Stimulated activated naive CD8-positive, alpha-beta T cell treated with anti-CD3 and anti-CD28 coated beads, Interleukin-15, Interleukin-2, amounts not matched to agents 100 ng/mL and 50 ng/mL, for 24 hours (primary cell): Measurements from ENCODE around the gene CCDC27.

Experiments used
- H3K27ac Mint-ChIP-seq: one replicate; pipeline ENCODE4 v1.8.0; 2021; ENCODE audit warnings: mild to moderate bottlenecking, mixed read lengths
- H3K27me3 Mint-ChIP-seq: one replicate; pipeline ENCODE4 v1.8.0; 2021; ENCODE audit warnings: mixed read lengths
- H3K36me3 Mint-ChIP-seq: one replicate; pipeline ENCODE4 v1.8.0; 2021; ENCODE audit warnings: low read depth, mixed read lengths
- H3K4me1 Mint-ChIP-seq: one replicate; pipeline ENCODE4 v1.8.0; 2021; ENCODE audit warnings: low read depth, mixed read lengths
- H3K4me3 Mint-ChIP-seq: one replicate; pipeline ENCODE4 v1.8.0; 2021; ENCODE audit warnings: mild to moderate bottlenecking, mixed read lengths
- H3K9me3 Mint-ChIP-seq: one replicate; pipeline ENCODE4 v1.8.0; 2021; ENCODE audit warnings: mixed read lengths

CCDC27 gene

GRCh38 chr1:3729594-3730542 is 22.4 kb upstream of the CCDC27 start:
- no peak overlapping the region for H3K4me3 Mint-ChIP-seq
- H3K36me3 Mint-ChIP-seq = no peaks in the 10 kb centered on the region
- no peak overlapping the region for H3K27ac Mint-ChIP-seq
- H3K4me1 Mint-ChIP-seq = no peaks in the 10 kb centered on the region
- no peaks in the 10 kb centered on the region for H3K9me3 Mint-ChIP-seq
- no peaks in the 10 kb centered on the region for H3K27me3 Mint-ChIP-seq

GRCh38 chr1:3730543-3731247 is 21.6 kb upstream of the CCDC27 start:
- Mint-ChIP-seq H3K4me1 (no peaks in the 10 kb centered on the region), H3K4me3 (no peak overlapping the region), H3K27ac (no peak overlapping the region), H3K27me3 (no peaks in the 10 kb centered on the region), H3K36me3 (no peaks in the 10 kb centered on the region), H3K9me3 (no peaks in the 10 kb centered on the region)

GRCh38 chr1:3731583-3732433 is 20.4 kb upstream of the CCDC27 start:
- H3K9me3 Mint-ChIP-seq = no peaks in the 10 kb centered on the region

GRCh38 chr1:3732434-3733093 is 19.7 kb upstream of the CCDC27 start:
- H3K27ac Mint-ChIP-seq = no peak overlapping the region
- H3K36me3 Mint-ChIP-seq = peaks cover 11% of the 10 kb centered on the region
- no peak overlapping the region for H3K4me3 Mint-ChIP-seq
- no peaks in the 10 kb centered on the region for H3K9me3 Mint-ChIP-seq
- H3K27me3 Mint-ChIP-seq = no peaks in the 10 kb centered on the region
- no peaks in the 10 kb centered on the region for H3K4me1 Mint-ChIP-seq

More at GRCh38 chr1:3731583-3732433, 20.4 kb upstream of the CCDC27 start:
- Mint-ChIP-seq H3K4me3 (no peak overlapping the region), H3K27me3 (no peaks in the 10 kb centered on the region), H3K27ac (no peak overlapping the region), H3K36me3 (peaks cover 5% of the 10 kb centered on the region), H3K4me1 (no peaks in the 10 kb centered on the region)

DNA sequence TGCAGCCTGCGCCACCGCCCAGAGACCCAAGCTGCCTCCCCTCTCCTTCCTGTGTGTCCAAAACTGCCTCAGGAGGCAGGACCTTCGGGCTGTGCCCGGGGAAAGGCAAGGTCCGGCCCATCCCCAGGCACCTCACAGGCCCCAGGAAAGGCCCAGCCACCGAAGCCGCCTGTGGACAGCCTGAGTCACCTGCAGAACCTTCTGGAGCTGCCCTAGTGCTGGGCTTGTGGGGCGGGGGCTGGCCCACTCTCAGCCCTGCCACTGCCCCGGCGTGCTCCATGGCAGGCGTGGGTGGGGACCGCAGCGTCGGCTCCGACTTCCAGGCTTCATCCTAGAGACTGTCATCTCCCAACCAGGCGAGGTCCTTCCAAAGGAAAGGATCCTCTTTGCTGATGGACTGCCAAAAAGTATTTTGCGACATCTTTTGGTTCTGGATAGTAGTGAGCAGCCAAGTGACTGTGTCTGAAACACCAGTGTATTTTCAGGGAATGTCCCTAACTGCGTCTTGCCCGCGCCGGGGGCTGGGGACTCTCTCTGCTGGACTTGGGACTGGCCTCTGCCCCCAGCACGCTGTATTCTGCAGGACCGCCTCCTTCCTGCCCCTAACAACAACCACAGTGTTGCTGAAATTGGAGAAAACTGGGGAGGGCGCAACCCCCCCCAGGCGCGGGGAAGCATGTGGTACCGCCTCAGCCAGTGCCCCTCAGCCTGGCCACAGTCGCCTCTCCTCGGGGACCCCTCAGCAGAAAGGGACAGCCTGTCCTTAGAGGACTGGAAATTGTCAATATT is 19.0 kb upstream of the CCDC27 start:
- H3K27ac Mint-ChIP-seq = no peak overlapping the region
- no peaks in the 10 kb centered on the region for H3K9me3 Mint-ChIP-seq
- no peak overlapping the region for H3K4me3 Mint-ChIP-seq
- H3K36me3 Mint-ChIP-seq = peaks cover 11% of the 10 kb centered on the region
- no peaks in the 10 kb centered on the region for H3K27me3 Mint-ChIP-seq
- H3K4me1 Mint-ChIP-seq = no peaks in the 10 kb centered on the region

DNA sequence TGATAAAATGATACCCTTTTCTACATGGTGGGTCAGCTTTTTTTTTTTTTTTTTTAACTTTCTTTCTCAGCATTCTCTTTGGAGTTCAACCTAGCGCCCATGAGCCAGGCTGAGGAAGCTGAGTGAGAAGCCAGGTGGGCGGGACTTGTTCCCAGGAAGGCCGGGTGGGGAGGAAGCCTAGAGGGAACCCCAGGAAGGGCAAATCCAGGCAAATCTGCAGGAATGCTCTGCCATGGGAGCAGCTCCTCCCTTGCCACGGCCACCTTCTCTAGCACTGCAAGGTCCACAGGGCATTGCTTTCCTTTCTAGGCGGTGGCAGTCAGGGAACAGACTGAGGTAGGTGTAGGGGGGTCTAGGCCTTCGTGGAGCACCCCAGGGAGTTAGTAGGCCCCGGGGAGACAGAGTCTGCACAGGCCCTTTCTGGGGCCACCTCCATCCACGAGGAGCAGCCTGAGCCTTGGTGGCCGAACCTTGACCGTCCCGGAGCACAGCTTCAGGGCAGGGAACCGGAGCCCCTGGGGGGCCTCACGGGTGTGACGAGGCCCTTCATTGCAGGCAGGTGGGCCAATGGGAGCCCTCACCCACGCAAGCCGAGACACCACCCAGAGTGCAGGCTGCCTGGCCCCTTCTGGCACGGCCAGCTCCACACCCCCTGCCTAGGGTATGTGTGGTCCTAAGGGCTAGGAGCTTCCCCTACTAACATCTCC is 18.2 kb upstream of the CCDC27 start:
- H3K4me1 Mint-ChIP-seq = no peaks in the 10 kb centered on the region
- no peak overlapping the region for H3K27ac Mint-ChIP-seq
- H3K4me3 Mint-ChIP-seq = no peak overlapping the region
- H3K36me3 Mint-ChIP-seq = peaks cover 11% of the 10 kb centered on the region
- no peaks in the 10 kb centered on the region for H3K27me3 Mint-ChIP-seq
- no peaks in the 10 kb centered on the region for H3K9me3 Mint-ChIP-seq

- no peaks in the 10 kb centered on the region for H3K27me3 Mint-ChIP-seq
- H3K4me3 Mint-ChIP-seq = no peak overlapping the region
- no peaks in the 10 kb centered on the region for H3K4me1 Mint-ChIP-seq
- H3K36me3 Mint-ChIP-seq = peaks cover 11% of the 10 kb centered on the region
- no peaks in the 10 kb centered on the region for H3K9me3 Mint-ChIP-seq
- no peak overlapping the region for H3K27ac Mint-ChIP-seq
Observed at GRCh38 chr1:3734602-3735001, 17.6 kb upstream of the CCDC27 start.

- H3K36me3 Mint-ChIP-seq = peaks cover 11% of the 10 kb centered on the region
- H3K27me3 Mint-ChIP-seq = no peaks in the 10 kb centered on the region
- no peaks in the 10 kb centered on the region for H3K9me3 Mint-ChIP-seq
- no peaks in the 10 kb centered on the region for H3K4me1 Mint-ChIP-seq
- no peak overlapping the region for H3K27ac Mint-ChIP-seq
- no peak overlapping the region for H3K4me3 Mint-ChIP-seq
Observed at GRCh38 chr1:3735027-3735681, 17.1 kb upstream of the CCDC27 start.

- Mint-ChIP-seq H3K4me1 (no peaks in the 10 kb centered on the region), H3K27ac (no peak overlapping the region), H3K36me3 (peaks cover 11% of the 10 kb centered on the region), H3K9me3 (no peaks in the 10 kb centered on the region), H3K4me3 (no peak overlapping the region), H3K27me3 (no peaks in the 10 kb centered on the region)
Observed at GRCh38 chr1:3735688-3736087, 16.6 kb upstream of the CCDC27 start.

DNA sequence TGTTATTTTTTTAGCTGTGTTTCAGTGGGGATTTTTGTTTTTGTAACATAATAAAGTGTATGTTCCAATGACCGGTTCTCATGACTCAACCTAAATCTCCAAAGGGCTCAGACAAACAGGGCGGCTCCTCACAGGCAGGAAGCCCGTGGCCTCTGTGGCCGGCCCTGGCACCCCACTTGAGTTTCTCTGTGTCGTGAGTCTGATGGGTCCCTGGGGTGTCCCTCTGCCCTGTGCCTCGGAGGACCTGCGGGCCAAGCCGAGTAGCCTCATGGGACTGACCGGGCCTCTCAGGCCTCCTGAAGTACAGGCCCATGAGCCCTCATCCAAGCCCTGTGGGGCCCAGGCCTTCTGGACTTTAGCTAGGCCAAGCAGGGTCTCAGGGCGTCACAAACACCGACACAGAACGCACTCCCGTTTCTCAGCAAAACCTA is 16.1 kb upstream of the CCDC27 start:
- Mint-ChIP-seq H3K4me1 (no peaks in the 10 kb centered on the region), H3K4me3 (no peak overlapping the region), H3K27me3 (no peaks in the 10 kb centered on the region), H3K36me3 (peaks cover 11% of the 10 kb centered on the region), H3K27ac (no peak overlapping the region), H3K9me3 (no peaks in the 10 kb centered on the region)

GRCh38 chr1:3736708-3737107 is 15.5 kb upstream of the CCDC27 start:
- H3K4me3 Mint-ChIP-seq = no peak overlapping the region
- H3K27ac Mint-ChIP-seq = no peak overlapping the region

DNA sequence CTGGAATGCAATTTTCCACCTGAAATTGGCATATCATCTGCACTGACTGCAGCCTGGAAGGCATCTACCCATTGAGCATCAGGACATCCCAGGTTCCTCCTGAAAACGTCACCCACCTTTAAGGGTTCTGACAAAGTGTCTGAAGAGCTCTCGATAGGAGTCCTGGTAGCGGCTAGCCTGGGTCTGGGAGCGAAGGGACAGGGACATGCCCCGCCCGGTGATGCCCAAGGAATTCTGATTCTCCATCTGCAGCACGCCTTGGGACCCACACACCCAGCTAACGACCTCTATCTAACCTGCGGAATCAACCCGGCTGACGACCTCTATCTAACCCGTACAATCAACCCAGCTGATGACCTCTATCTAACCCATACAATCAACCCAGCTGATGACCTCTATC is 13.3 kb upstream of the CCDC27 start:
- H3K9me3 Mint-ChIP-seq = no peaks in the 10 kb centered on the region
- no peak overlapping the region for H3K27ac Mint-ChIP-seq
- H3K4me1 Mint-ChIP-seq = no peaks in the 10 kb centered on the region
- H3K4me3 Mint-ChIP-seq = no peak overlapping the region
- H3K36me3 Mint-ChIP-seq = peaks cover 25% of the 10 kb centered on the region
- no peaks in the 10 kb centered on the region for H3K27me3 Mint-ChIP-seq

More at GRCh38 chr1:3736708-3737107, 15.5 kb upstream of the CCDC27 start:
- H3K36me3 Mint-ChIP-seq = peaks cover 14% of the 10 kb centered on the region
- H3K9me3 Mint-ChIP-seq = no peaks in the 10 kb centered on the region
- no peaks in the 10 kb centered on the region for H3K4me1 Mint-ChIP-seq
- no peaks in the 10 kb centered on the region for H3K27me3 Mint-ChIP-seq

DNA sequence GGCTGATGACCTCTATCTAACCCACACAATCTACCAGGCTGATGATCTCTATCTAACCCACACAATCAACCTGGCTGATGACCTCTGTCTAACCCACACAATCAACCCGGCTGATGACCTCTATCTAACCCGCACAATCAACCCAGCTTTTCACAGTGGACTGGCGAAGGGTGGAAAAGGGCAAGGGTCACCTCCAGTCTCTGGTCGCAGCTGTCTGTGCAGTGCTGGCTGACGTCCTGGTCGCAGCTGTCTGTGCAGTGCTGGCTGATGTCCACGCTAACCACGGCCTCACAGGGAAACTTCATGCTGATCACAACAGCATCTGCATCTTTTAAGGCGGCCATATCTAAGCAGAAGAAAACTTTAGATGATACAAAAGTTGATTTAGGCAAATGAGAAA is 12.2 kb upstream of the CCDC27 start:
- H3K36me3 Mint-ChIP-seq = peaks cover 25% of the 10 kb centered on the region
- H3K9me3 Mint-ChIP-seq = no peaks in the 10 kb centered on the region
- H3K4me1 Mint-ChIP-seq = no peaks in the 10 kb centered on the region
- H3K27ac Mint-ChIP-seq = no peak overlapping the region
- H3K27me3 Mint-ChIP-seq = no peaks in the 10 kb centered on the region
- no peak overlapping the region for H3K4me3 Mint-ChIP-seq
